NB4 (cell line): ENCODE measurements around the gene DIPK1C.

ENCODE experiments used
- MAX ChIP-seq: IDR thresholded peaks from 2 replicates; pipeline ENCODE4 v1.6.1; 2011; ENCODE audit warnings: low read depth, low read length
- POLR2A ChIP-seq: IDR thresholded peaks from 2 replicates; pipeline ENCODE4 v1.6.1; 2011; ENCODE audit warnings: mild to moderate bottlenecking; ENCODE audit not compliant: insufficient read length; ENCODE audit errors: extremely low read depth

DNA sequence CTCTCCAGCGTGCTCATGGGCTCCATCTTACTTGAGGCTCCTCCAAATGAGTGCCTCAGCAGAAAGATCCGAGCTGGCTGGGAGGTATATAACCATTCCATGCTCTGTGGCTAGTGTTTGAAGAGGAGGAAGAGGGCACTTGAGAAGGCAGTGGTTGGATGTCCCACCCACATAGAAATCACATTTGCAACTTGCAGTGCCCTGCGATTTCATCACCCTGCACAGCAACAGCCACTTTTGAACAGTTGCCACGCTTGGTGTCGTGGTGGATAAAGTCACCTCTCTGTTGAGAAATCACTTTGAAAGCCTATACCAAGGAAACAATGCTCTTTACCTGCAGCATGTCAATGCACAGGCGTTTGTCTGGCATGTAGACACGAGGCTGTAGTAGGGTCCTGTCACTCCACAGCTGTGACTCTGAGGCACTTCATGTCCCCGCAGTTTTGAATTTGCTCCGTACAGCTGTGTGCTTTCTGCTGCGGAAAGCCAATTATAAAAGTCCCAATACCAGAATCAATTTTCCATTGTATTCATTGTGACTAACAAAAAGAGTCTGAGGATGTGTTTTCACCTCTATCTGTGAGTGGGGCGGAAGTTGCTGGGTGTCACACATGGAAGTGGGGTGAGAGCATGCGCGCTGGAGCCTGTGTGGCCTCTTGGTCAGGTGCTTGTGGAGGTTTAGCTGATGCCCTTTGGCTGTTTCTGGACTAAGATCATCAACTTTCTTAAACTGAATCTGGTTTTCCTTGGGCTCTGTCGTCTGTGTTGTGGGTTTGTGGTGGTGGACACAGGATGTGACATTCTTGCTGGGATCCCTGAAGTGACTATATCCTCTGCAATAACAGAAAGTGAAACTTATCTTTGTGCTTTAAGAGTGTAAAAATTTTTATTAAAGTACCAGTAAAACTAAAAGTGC lies 41.9 kb upstream of the DIPK1C start:
- TF ChIP-seq MAX (peak; percentile 73), POLR2A (peak; percentile 18)
